OCI-M1 (cell line): ENCODE measurements around the gene SLC4A2.
"Not testable (repeated sequence)": the region's sequence is repeated elsewhere in the genome, so short reads cannot be mapped to it uniquely, and the experiment has no call there.

Source experiments
- DNase-seq: peaks from one replicate; lab custom pipeline; 2025; lab: John Stamatoyannopoulos, UW

SLC4A2 gene

GRCh38 chr7:151059367-151060112, at the start of gene SLC4A2:
SLC4A2 (plus strand) TSS chr7:151059589; CDS start chr7:151061988, 2,399 bp downstream.
- DNase-seq: peak; percentile 72

- DNase-seq: no peak
These were observed 49.4 kb upstream of the SLC4A2 start for GRCh38 chr7:151010037-151010306.

GRCh38 chr7:151010307-151011096, 48.9 kb upstream of the SLC4A2 start:
- DNase-seq: peak; percentile 79

- peak; percentile 46 for DNase-seq
These were observed 48.3 kb upstream of the SLC4A2 start for GRCh38 chr7:151011097-151011409.

GRCh38 chr7:151011616-151012015, 47.8 kb upstream of the SLC4A2 start:
- DNase-seq: not testable (repeated sequence)

- DNase-seq: no peak
These were observed 47.2 kb upstream of the SLC4A2 start for GRCh38 chr7:151012031-151012692.

- DNase-seq: peak; percentile 3
These were observed 46.5 kb upstream of the SLC4A2 start for GRCh38 chr7:151012911-151013347.

GRCh38 chr7:151013356-151013732, 46.0 kb upstream of the SLC4A2 start:
- DNase-seq: no peak

GRCh38 chr7:151013733-151014497, 45.5 kb upstream of the SLC4A2 start:
- no peak for DNase-seq

GRCh38 chr7:151014950-151015349, 44.4 kb upstream of the SLC4A2 start:
- no peak for DNase-seq

- no peak for DNase-seq
These were observed 43.4 kb upstream of the SLC4A2 start for GRCh38 chr7:151015967-151016366.

GRCh38 chr7:151016505-151016904, 42.9 kb upstream of the SLC4A2 start:
- DNase-seq: no peak

GRCh38 chr7:151016942-151017341, 42.4 kb upstream of the SLC4A2 start:
- DNase-seq: no peak

- no peak for DNase-seq
These were observed 41.9 kb upstream of the SLC4A2 start for GRCh38 chr7:151017370-151017952.

- peak; percentile 77 for DNase-seq
These were observed 41.4 kb upstream of the SLC4A2 start for GRCh38 chr7:151017953-151018420.

GRCh38 chr7:151018421-151019129, 40.8 kb upstream of the SLC4A2 start:
- DNase-seq: no peak

- no peak for DNase-seq
These were observed 40.3 kb upstream of the SLC4A2 start for GRCh38 chr7:151019130-151019447.

- no peak for DNase-seq
These were observed 39.2 kb upstream of the SLC4A2 start for GRCh38 chr7:151020231-151020630.

GRCh38 chr7:151023232-151023631, 36.2 kb upstream of the SLC4A2 start:
- DNase-seq: no peak

GRCh38 chr7:151024435-151025056, 34.8 kb upstream of the SLC4A2 start, which contains the start of gene ATG9B:
ATG9B (minus strand) TSS chr7:151024494; CDS start chr7:151024423, 71 bp downstream.
- DNase-seq: no peak
